Kidney (tissue), 14 donors: ENCODE data around the gene BANF2. TPM values are rescaled to one million over a fixed set of nuclear protein-coding genes. Genes with fewer than 3 reads are reported as not detected.

ENCODE experiments used
- DNase-seq, 5 donors: peaks; one replicate each; pipeline ENCODE4 v3.0.0-alpha.2; 2013 to 2020
- FAIRE-seq: peaks from 2 replicates; lab custom pipeline; 2012; peaks lifted over from hg19 to GRCh38; lab: Jason Lieb, UNC
- H3K27ac ChIP-seq, 2 donors: one replicate each; pipeline ENCODE4 v1.7.0; 2013; ENCODE audit warnings: low read depth in 2 of 2, low read length in 2 of 2, inconsistent platforms in 1 of 2
- H3K27me3 ChIP-seq: one replicate; pipeline ENCODE4 v1.7.1; 2013; ENCODE audit warnings: low read length, inconsistent platforms; ENCODE audit not compliant: control insufficient read depth, insufficient read depth
- H3K36me3 ChIP-seq, 3 donors: one replicate each; pipeline versions ENCODE4 v1.7.0 to v1.7.1; 2013; ENCODE audit warnings: low read length in 3 of 3, control low read depth in 1 of 3, inconsistent platforms in 1 of 3; ENCODE audit not compliant: insufficient read depth in 3 of 3, control insufficient read depth in 2 of 3
- H3K4me1 ChIP-seq, 3 donors: one replicate each; pipeline versions ENCODE4 v1.7.0 to v1.7.1; 2013; ENCODE audit warnings: low read length in 3 of 3, inconsistent platforms in 1 of 3, low read depth in 1 of 3; ENCODE audit not compliant: control insufficient read depth in 2 of 3, insufficient read depth in 2 of 3
- H3K4me3 ChIP-seq, 3 donors: one replicate each; pipeline versions ENCODE4 v1.7.0 to v1.8.1; 2013; ENCODE audit warnings: low read length in 3 of 3, control low read depth in 1 of 3, inconsistent platforms in 1 of 3
- H3K9ac ChIP-seq, 3 donors: one replicate each; pipeline versions ENCODE4 v1.7.0 to v1.7.1; 2013; ENCODE audit warnings: low read length in 3 of 3, control low read depth in 1 of 3, inconsistent platforms in 1 of 3
- H3K9me3 ChIP-seq, 3 donors: one replicate each; pipeline versions ENCODE4 v1.7.0 to v1.7.1; 2013; ENCODE audit warnings: low read length in 3 of 3, control low read depth in 1 of 3, inconsistent platforms in 1 of 3; ENCODE audit not compliant: control insufficient read depth in 2 of 3, insufficient read depth in 1 of 3
- intact Hi-C: fragments of 100-400 bp; cut with DNase I; formaldehyde crosslinking; loops from one replicate; pipeline ENCODE4 v1.11.1; 2022
- polyA plus RNA-seq: library from polyadenylated mRNA; stranded (reverse); fragments of 350-450 nt; fragmentation: Illumina TruSeq; extraction: RNeasy Lipid Tissue Mini Kit (QIAGEN cat#74804); gene quantifications from one replicate; pipeline ENCODE4 v1.2.3, GENCODE V29; 2014; ENCODE audit warnings: low read depth, low replicate concordance; ENCODE audit not compliant: insufficient read depth
- total RNA-seq: library from RNA; stranded (reverse); fragmentation: NEBNext Ultra II Directional; extraction: Animal tissue kit (Norgen Biotek cat#: 25700); gene quantifications from one replicate; pipeline ENCODE4 v1.2.1, GENCODE V29; 2021
- TF ChIP-seq, protein P1 (sequence below): IDR thresholded peaks from 3 replicates; pipeline ENCODE4 v1.5.1; 2012; ENCODE audit warnings: mild to moderate bottlenecking, moderate library complexity, borderline replicate concordance; ENCODE audit not compliant: insufficient read depth; ENCODE audit errors: extremely low read depth
- donor health status: control.
- donor health status: control.
- donor health status: control.
- donor health status: control.
- donor health status: control.
- donor health status: DM: yes; HTN: yes; CAD: no.
- donor health status: Normal renal cell carcinoma (clear cell type).

BANF2 gene
- total and polyA plus RNA-seq, 2 donors from 2014 or later = not detected

DNA sequence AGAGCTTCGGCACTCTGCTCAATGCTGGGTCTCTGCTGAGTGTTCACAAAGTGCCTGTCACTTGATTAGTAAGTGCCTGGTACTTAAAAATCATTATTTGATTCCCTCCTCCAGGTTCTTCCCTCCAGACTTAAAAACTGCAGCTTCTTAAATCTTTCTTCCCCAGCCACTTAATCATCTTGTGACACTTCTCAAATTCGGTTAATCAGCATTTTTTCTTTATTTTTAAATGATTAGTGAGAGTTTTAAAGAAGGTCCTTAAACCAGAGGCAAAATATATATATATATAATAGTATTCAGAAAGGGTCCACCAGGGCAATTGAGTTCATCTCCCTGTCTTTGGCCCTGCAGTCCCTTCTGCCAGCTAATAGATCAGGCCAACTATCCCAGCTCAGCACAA lies 8.0 kb upstream of the BANF2 start:
- no peaks in the 10 kb centered on the region for H3K4me1 ChIP-seq
- intact Hi-C loops = no loop called here
- TF ChIP-seq, protein P1, sequence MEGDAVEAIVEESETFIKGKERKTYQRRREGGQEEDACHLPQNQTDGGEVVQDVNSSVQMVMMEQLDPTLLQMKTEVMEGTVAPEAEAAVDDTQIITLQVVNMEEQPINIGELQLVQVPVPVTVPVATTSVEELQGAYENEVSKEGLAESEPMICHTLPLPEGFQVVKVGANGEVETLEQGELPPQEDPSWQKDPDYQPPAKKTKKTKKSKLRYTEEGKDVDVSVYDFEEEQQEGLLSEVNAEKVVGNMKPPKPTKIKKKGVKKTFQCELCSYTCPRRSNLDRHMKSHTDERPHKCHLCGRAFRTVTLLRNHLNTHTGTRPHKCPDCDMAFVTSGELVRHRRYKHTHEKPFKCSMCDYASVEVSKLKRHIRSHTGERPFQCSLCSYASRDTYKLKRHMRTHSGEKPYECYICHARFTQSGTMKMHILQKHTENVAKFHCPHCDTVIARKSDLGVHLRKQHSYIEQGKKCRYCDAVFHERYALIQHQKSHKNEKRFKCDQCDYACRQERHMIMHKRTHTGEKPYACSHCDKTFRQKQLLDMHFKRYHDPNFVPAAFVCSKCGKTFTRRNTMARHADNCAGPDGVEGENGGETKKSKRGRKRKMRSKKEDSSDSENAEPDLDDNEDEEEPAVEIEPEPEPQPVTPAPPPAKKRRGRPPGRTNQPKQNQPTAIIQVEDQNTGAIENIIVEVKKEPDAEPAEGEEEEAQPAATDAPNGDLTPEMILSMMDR = no peak
- no peaks in the 10 kb centered on the region for H3K27me3 ChIP-seq
- H3K4me3 ChIP-seq = no peak overlapping the region
- H3K9ac ChIP-seq = no peak overlapping the region
- DNase-seq (no peak), FAIRE-seq (no peak)
- no peaks in the 10 kb centered on the region for H3K36me3 ChIP-seq
- no peak overlapping the region for H3K27ac ChIP-seq
- peaks cover 0 to 4% (median 0%) of the 10 kb centered on the region in 3 donors for H3K9me3 ChIP-seq

DNA sequence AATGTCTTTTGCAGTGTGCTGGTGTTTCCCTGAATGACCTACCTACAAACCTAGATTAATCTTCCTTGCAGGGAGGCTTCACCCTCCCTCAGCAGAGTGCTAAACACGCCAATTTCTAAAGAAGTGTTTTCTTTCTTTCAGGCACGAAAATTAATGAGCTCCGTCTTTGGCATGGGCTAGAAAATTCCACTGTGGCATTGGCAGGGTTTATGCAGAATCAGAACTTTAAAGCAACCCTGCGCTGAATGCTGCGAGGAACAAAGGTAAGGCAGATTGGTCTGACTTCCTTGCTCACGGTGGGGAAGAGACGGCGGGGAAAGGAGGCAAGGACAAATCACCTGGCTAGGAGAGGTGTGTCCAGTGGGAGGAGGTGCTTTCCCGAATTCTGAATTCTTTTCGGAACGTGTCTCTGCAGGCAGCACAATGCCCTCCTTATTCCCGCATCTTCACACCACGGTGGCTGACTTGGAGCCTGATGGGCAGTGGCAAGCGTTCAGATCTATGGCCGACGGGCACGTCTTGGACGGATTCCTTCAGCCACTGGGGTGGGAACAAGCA lies 6.2 kb upstream of the BANF2 start:
- Histone ChIP-seq H3K9me3 (peaks cover 0 to 4% (median 0%) of the 10 kb centered on the region in 3 donors), H3K27me3 (no peaks in the 10 kb centered on the region), H3K4me1 (no peaks in the 10 kb centered on the region), H3K36me3 (no peaks in the 10 kb centered on the region), H3K27ac (no peak overlapping the region), H3K4me3 (no peak overlapping the region), H3K9ac (no peak overlapping the region)
- FAIRE-seq (no peak), DNase-seq (no peak)
- TF ChIP-seq, protein P1 = no peak
- intact Hi-C loops = no loop called here

DNA sequence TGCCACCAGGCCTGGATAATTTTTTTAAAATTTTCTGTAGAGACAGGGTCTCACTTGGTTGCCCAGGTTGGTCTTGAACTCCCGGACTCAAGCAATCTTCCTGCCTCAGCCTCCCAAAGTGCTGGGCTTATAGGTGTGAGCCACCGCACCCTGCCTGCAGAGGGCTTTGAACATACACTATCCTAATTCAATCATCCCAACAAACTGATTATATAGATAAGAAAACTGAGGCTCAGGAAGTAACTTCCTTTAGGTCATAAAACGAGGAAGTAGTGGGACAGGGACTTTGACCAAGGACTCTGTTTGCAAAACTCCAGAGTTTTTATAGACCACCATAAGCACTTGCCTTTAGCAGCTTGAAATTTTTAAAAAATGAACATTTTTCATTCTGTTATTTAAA lies 5.0 kb upstream of the BANF2 start:
- Histone ChIP-seq H3K4me3 (no peak overlapping the region), H3K9me3 (peaks cover 0 to 4% (median 0%) of the 10 kb centered on the region in 3 donors), H3K27me3 (no peaks in the 10 kb centered on the region), H3K9ac (no peak overlapping the region), H3K36me3 (no peaks in the 10 kb centered on the region), H3K27ac (no peak overlapping the region), H3K4me1 (no peaks in the 10 kb centered on the region)
- TF ChIP-seq, protein P1 = no peak
- intact Hi-C loops = no loop called here
- FAIRE-seq (no peak), DNase-seq (no peak)

DNA sequence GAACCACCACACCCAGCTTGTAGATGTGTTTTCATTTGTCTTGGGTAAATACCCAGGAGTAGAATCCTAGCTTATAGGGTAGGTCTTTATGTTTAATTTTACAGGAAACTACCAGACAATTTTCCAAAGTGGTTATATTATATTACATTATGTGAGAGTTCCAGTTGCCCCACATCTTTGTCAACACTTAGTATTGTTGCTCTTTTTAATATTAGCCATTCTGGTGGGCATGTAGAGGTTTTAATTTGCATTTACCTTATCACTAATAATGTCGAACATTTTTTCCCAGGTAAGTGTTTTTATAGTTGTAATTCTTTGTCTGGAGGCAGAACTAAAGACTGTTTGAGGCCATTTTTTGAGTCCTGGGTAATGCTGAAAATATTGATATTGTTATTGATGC lies 3.5 kb upstream of the BANF2 start:
- H3K27ac ChIP-seq = no peak overlapping the region
- FAIRE-seq = no peak
- intact Hi-C loops = no loop called here

More for the DNA sequence above, 3.5 kb upstream of the BANF2 start:
- no peak overlapping the region for H3K4me3 ChIP-seq
- no peaks in the 10 kb centered on the region for H3K9me3 ChIP-seq
- no peak overlapping the region for H3K9ac ChIP-seq
- TF ChIP-seq, protein P1 = no peak
- H3K4me1 ChIP-seq = no peaks in the 10 kb centered on the region
- H3K36me3 ChIP-seq = no peaks in the 10 kb centered on the region
- no peak for DNase-seq
- no peaks in the 10 kb centered on the region for H3K27me3 ChIP-seq
